Prostate gland (tissue), 2 donors: ENCODE results near the gene KIF17. TPM values are rescaled to one million over a fixed set of nuclear protein-coding genes. Genes with fewer than 3 reads are reported as not detected.

Experiments
- DNase-seq: peaks from one replicate; pipeline ENCODE4 v3.0.0-alpha.2; 2019; ENCODE audit warnings: low spot score
- H3K27ac ChIP-seq, 2 donors: fragments of 200-600 bp; sonication (generic); 2 replicates each; pipeline ENCODE4 v1.5.1; 2017 to 2019
- H3K27me3 ChIP-seq: fragments of 200-600 bp; sonication (generic); replicated peaks from 2 replicates; pipeline ENCODE4 v1.5.1; 2019; ENCODE audit not compliant: insufficient read depth
- H3K36me3 ChIP-seq, 2 donors: fragments of 200-600 bp; sonication (generic); 1 replicate in 1 of 2; 2 replicates in 1 of 2; pipeline versions ENCODE4 v1.5.1 to v1.8.1; 2017 to 2019
- H3K4me1 ChIP-seq: fragments of 200-600 bp; sonication (generic); replicated peaks from 2 replicates; pipeline ENCODE4 v1.5.1; 2019
- H3K4me3 ChIP-seq, 2 donors: fragments of 200-600 bp; sonication (generic); 2 replicates each; pipeline ENCODE4 v1.5.1; 2017 to 2019
- H3K9me3 ChIP-seq: fragments of 200-600 bp; sonication (generic); 2 replicates; pipeline ENCODE4 v1.5.1; 2017
- POLR2A ChIP-seq: fragments of 450-650 bp; IDR thresholded peaks from one replicate; pipeline ENCODE4 v1.6.1; 2016; ENCODE audit warnings: antibody characterized with exemption, mild to moderate bottlenecking
- POLR2AphosphoS5 ChIP-seq: sonication (generic); formaldehyde crosslinking; IDR thresholded peaks from one replicate; pipeline ENCODE4 v1.6.1; 2017; ENCODE audit warnings: antibody characterized with exemption
- WGBS: methylation state at CpG from one replicate; pipeline ENCODE4 v1.1.5; 2018; 5-methylcytosine and 5-hydroxymethylcytosine counted together
- intact Hi-C: fragments of 100-400 bp; cut with DNase I; formaldehyde crosslinking; loops from one replicate; pipeline ENCODE4 v1.14.2; 2022
- total RNA-seq, 2 donors: library from RNA; depleted of rRNA; stranded (reverse); fragments of >200 nt; gene quantifications; one replicate each; pipeline ENCODE4 v1.1.0, GENCODE V29; 2016
- TF ChIP-seq, protein P1 (sequence below), 4 experiments: fragments of 200-600 bp in 2 of 4; fragments of 450-650 bp in 2 of 4; sonication (generic) in 2 of 4; IDR thresholded peaks; 1 replicate in 3 of 4; 2 replicates in 1 of 4; pipeline ENCODE4 v1.5.1; 2016 to 2019; ENCODE audit warnings: antibody characterized with exemption in 4 of 4, mild to moderate bottlenecking in 2 of 4, moderate library complexity in 2 of 4

Gene KIF17
- total RNA-seq, 2 donors from 2014 or later, result 1.6 to 12.6 TPM

GRCh38 chr1:20668581-20668980 lies 49.2 kb downstream of the KIF17 start:
- TF ChIP-seq POLR2AphosphoS5 (no peak), POLR2A (no peak)
- TF ChIP-seq, protein P1, sequence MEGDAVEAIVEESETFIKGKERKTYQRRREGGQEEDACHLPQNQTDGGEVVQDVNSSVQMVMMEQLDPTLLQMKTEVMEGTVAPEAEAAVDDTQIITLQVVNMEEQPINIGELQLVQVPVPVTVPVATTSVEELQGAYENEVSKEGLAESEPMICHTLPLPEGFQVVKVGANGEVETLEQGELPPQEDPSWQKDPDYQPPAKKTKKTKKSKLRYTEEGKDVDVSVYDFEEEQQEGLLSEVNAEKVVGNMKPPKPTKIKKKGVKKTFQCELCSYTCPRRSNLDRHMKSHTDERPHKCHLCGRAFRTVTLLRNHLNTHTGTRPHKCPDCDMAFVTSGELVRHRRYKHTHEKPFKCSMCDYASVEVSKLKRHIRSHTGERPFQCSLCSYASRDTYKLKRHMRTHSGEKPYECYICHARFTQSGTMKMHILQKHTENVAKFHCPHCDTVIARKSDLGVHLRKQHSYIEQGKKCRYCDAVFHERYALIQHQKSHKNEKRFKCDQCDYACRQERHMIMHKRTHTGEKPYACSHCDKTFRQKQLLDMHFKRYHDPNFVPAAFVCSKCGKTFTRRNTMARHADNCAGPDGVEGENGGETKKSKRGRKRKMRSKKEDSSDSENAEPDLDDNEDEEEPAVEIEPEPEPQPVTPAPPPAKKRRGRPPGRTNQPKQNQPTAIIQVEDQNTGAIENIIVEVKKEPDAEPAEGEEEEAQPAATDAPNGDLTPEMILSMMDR (IDR thresholded peaks at IDR 0.05), result no peak
- Histone ChIP-seq H3K4me3 (no peak overlapping the region), H3K9me3 (no peaks in the 10 kb centered on the region), H3K4me1 (no peaks in the 10 kb centered on the region), H3K27me3 (no peaks in the 10 kb centered on the region), H3K36me3 (no peaks in the 10 kb centered on the region), H3K27ac (no peak overlapping the region)
- DNase-seq, result no peak
- intact Hi-C loops, result no loop called here
- 87% methylated on average over 1 of the region's 1 CpG for WGBS

DNA sequence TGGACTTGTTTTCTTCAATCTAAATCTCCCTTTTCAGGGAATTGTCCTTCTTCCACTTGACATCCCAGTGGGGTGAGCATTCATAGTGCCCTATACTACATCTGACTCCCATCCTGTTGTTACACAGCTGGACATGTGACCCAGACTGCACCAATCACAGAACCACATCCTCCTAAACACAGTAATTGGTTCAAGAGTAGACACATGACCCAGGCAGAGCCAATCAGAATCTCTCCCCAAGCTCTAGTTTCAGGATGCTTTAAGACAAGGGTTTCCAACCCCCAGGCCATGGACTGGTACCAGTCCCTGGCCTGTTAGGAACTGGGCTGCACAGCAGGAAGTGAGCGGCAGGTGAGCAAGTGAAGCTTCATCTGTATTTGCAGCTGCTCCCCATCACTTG lies 51.0 kb downstream of the KIF17 start:
- no peaks in the 10 kb centered on the region for H3K36me3 ChIP-seq
- H3K27me3 ChIP-seq, result no peaks in the 10 kb centered on the region
- intact Hi-C loops, result no loop called here
- TF ChIP-seq, protein P1 (IDR thresholded peaks at IDR 0.05), result no peak
- TF ChIP-seq POLR2A (no peak), POLR2AphosphoS5 (no peak)
- WGBS, result 93% methylated on average over 1 of the region's 1 CpG
- H3K9me3 ChIP-seq, result no peaks in the 10 kb centered on the region
- no peak overlapping the region for H3K27ac ChIP-seq
- no peak overlapping the region for H3K4me3 ChIP-seq
- no peak for DNase-seq
- H3K4me1 ChIP-seq, result no peaks in the 10 kb centered on the region

GRCh38 chr1:20666146-20666545 lies 51.7 kb downstream of the KIF17 start:
- DNase-seq, result no peak
- H3K27me3 ChIP-seq, result no peaks in the 10 kb centered on the region
- H3K36me3 ChIP-seq, result no peaks in the 10 kb centered on the region
- H3K9me3 ChIP-seq, result no peaks in the 10 kb centered on the region
- H3K27ac ChIP-seq, result no peak overlapping the region
- intact Hi-C loops, result no loop called here
- H3K4me3 ChIP-seq, result no peak overlapping the region
- TF ChIP-seq, protein P1 (IDR thresholded peaks at IDR 0.05), result no peak
- TF ChIP-seq POLR2A (no peak), POLR2AphosphoS5 (no peak)
- WGBS, result 68% methylated on average over 15 of the region's 16 CpGs
- H3K4me1 ChIP-seq, result no peaks in the 10 kb centered on the region

DNA sequence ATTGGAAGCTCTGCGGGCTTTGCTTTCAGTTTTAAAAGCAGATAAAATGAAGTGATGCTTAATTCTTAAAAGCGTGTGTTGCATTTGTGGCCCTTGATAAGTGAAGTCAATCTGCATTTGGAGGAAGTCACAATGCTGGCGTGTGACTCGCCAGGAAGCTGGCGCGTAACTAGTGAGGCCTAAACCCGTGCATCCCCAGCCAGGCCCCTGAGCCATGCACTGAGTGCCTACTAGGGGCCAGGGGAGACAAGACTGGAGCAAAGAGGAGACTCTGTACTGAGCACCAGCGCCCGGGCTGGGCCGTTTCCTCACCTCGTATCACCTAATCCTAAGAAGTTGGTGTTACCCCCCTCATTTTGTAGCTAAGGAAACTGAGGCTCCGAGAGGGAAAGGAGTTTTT lies 52.1 kb downstream of the KIF17 start:
- Histone ChIP-seq H3K9me3 (no peaks in the 10 kb centered on the region), H3K27me3 (no peaks in the 10 kb centered on the region), H3K4me3 (no peak overlapping the region), H3K36me3 (no peaks in the 10 kb centered on the region), H3K4me1 (no peaks in the 10 kb centered on the region), H3K27ac (no peak overlapping the region)
- intact Hi-C loops, result no loop called here
- TF ChIP-seq, protein P1 (IDR thresholded peaks at IDR 0.05), result no peak
- TF ChIP-seq POLR2AphosphoS5 (no peak), POLR2A (no peak)
- WGBS, result 47% methylated on average over 12 of the region's 12 CpGs
- no peak for DNase-seq

- no peak overlapping the region for H3K27ac ChIP-seq
- 77% methylated on average over 12 of the region's 12 CpGs for WGBS
Observed at GRCh38 chr1:20663969-20664715, 53.7 kb downstream of the KIF17 start.

More at GRCh38 chr1:20663969-20664715, 53.7 kb downstream of the KIF17 start:
- Histone ChIP-seq H3K4me1 (no peaks in the 10 kb centered on the region), H3K4me3 (no peak overlapping the region), H3K9me3 (no peaks in the 10 kb centered on the region), H3K27me3 (no peaks in the 10 kb centered on the region), H3K36me3 (no peaks in the 10 kb centered on the region)
- intact Hi-C loops, result no loop called here
- no peak for DNase-seq
- TF ChIP-seq, protein P1 (IDR thresholded peaks at IDR 0.05), result no peak
- TF ChIP-seq POLR2AphosphoS5 (no peak), POLR2A (no peak)
